HepG2 (cell line): ENCODE data around the gene CYP4F22. TPM values are rescaled to one million over a fixed set of nuclear protein-coding genes. Genes with fewer than 3 reads are reported as not detected.

Experiments
- FOSL2 ChIP-seq: sonication (generic); formaldehyde crosslinking; IDR thresholded peaks from 2 replicates; pipeline ENCODE4 v1.4.0; 2020; ENCODE audit warnings: missing genetic modification reagents
- PRDM4 ChIP-seq: sonication (generic); formaldehyde crosslinking; IDR thresholded peaks from 2 replicates; pipeline ENCODE4 v1.9.0; 2021; ENCODE audit warnings: missing genetic modification reagents, borderline replicate concordance
- SPEN ChIP-seq: sonication (generic); formaldehyde crosslinking; IDR thresholded peaks from 2 replicates; pipeline ENCODE4 v1.5.1; 2020; ENCODE audit warnings: low read depth, mild to moderate bottlenecking, missing genetic modification reagents
- SRSF1 ChIP-seq: fragments of 200-400 bp; formaldehyde crosslinking; optimal IDR thresholded peaks from 2 replicates; pipeline ENCODE3; 2017; ENCODE audit warnings: mild to moderate bottlenecking, low read depth, low read length, moderate library complexity
- ZBTB1 ChIP-seq: sonication (generic); formaldehyde crosslinking; IDR thresholded peaks from 2 replicates; pipeline ENCODE4 v1.4.0; 2020; ENCODE audit warnings: missing genetic modification reagents, borderline replicate concordance
- ZBTB37 ChIP-seq: sonication (generic); formaldehyde crosslinking; IDR thresholded peaks from 2 replicates; pipeline ENCODE4 v1.4.0; 2020; ENCODE audit warnings: mild to moderate bottlenecking, missing genetic modification reagents
- ZBTB4 ChIP-seq: sonication (generic); formaldehyde crosslinking; IDR thresholded peaks from 2 replicates; pipeline ENCODE4 v1.4.0; 2020; ENCODE audit warnings: missing genetic modification reagents, mild to moderate bottlenecking, borderline replicate concordance
- ZFP37 ChIP-seq: sonication (generic); formaldehyde crosslinking; IDR thresholded peaks from 2 replicates; pipeline ENCODE4 v1.4.0; 2020; ENCODE audit warnings: missing genetic modification reagents, borderline replicate concordance
- ZFP82 ChIP-seq: sonication (generic); formaldehyde crosslinking; IDR thresholded peaks from 2 replicates; pipeline ENCODE4 v1.5.1; 2020; ENCODE audit warnings: mild to moderate bottlenecking, missing genetic modification reagents, borderline replicate concordance
- ZFP91 ChIP-seq: sonication (generic); formaldehyde crosslinking; IDR thresholded peaks from 2 replicates; pipeline ENCODE4 v1.9.0; 2022; ENCODE audit warnings: missing genetic modification reagents, mild to moderate bottlenecking, borderline replicate concordance
- ZNF10 ChIP-seq: sonication (generic); formaldehyde crosslinking; IDR thresholded peaks from 2 replicates; pipeline ENCODE4 v1.4.0; 2020; ENCODE audit warnings: mild to moderate bottlenecking, low read depth, missing genetic modification reagents, borderline replicate concordance
- ZNF292 ChIP-seq: sonication (generic); formaldehyde crosslinking; IDR thresholded peaks from 2 replicates; pipeline ENCODE4 v1.8.1; 2022; ENCODE audit warnings: mild to moderate bottlenecking, low read depth, missing genetic modification reagents, borderline replicate concordance
- ZNF784 ChIP-seq: sonication (generic); formaldehyde crosslinking; IDR thresholded peaks from 2 replicates; pipeline ENCODE4 v1.5.1; 2020; ENCODE audit warnings: missing genetic modification reagents, mild to moderate bottlenecking, borderline replicate concordance
- ZNF800 ChIP-seq: sonication (generic); formaldehyde crosslinking; IDR thresholded peaks from 2 replicates; pipeline ENCODE4 v1.4.0; 2020; ENCODE audit warnings: missing genetic modification reagents
- polyA plus RNA-seq, 8 experiments: library from polyadenylated mRNA; depleted of rRNA in 3 of 8; stranded (reverse) in 7 of 8; unstranded in 1 of 8; fragments of >200 nt; fragmentation: Illumina TruSeq in 4 of 8; extraction: Trizol in 4 of 8; gene quantifications; 2 replicates each; pipeline versions ENCODE4 v1.2.1 to v1.2.3, GENCODE V29; 2011 to 2016; ENCODE audit warnings: low read depth in 4 of 8, missing spikeins in 1 of 8, mixed read lengths in 1 of 8; ENCODE audit not compliant: insufficient read depth in 1 of 8
- total RNA-seq, 5 experiments: library from RNA; depleted of rRNA; stranded (reverse); fragments of >200 nt; fragmentation: Illumina TruSeq; extraction: Trizol; gene quantifications; 2 replicates each; pipeline ENCODE4 v1.2.3, GENCODE V29; 2016; ENCODE audit warnings: low read depth in 1 of 5

CYP4F22 gene
- total and polyA plus RNA-seq, 2 of the 13 experiments (the other 11 are each of a cell fraction or from before 2014, with no cell fraction given), result 0.05 TPM; not detected in 1

GRCh38 chr19:15479391-15480345 lies 28.7 kb upstream of the CYP4F22 start, which contains the start of gene PGLYRP2 (continued):
- TF ChIP-seq ZFP82 (CRISPR knock-in tag) (no peak), ZBTB1 (CRISPR knock-in tag) (no peak), SPEN (CRISPR knock-in tag) (0 out of 2 replicates have a peak, but pooled peaks have one; percentile 35), ZBTB4 (CRISPR knock-in tag) (0 out of 2 replicates have a peak, but pooled peaks have one; percentile 25), ZFP37 (CRISPR knock-in tag) (no peak), PRDM4 (CRISPR knock-in tag) (no peak), ZBTB37 (no peak), ZNF800 (CRISPR knock-in tag) (0 out of 2 replicates have a peak, but pooled peaks have one; percentile 40), ZNF784 (CRISPR knock-in tag) (0 out of 2 replicates have a peak, but pooled peaks have one; percentile 35), ZFP91 (CRISPR knock-in tag) (peak; percentile 71; the same call in 1 of the 2 replicates), ZNF292 (CRISPR knock-in tag) (peak; percentile 92), ZNF10 (no peak), SRSF1 (no peak), FOSL2 (CRISPR knock-in tag) (0 out of 2 replicates have a peak, but pooled peaks have one; percentile 1)
